HG02610 (cell line): ENCODE results near the gene IMPG1.
"Not testable (repeated sequence)": the region's sequence is repeated elsewhere in the genome, so short reads cannot be mapped to it uniquely, and the experiment has no call there.

Experiments used
- ATAC-seq: cut with Tn5 transposase; IDR thresholded peaks from one replicate; pipeline ENCODE4 v1.9.1; 2021; ENCODE audit warnings: mild to moderate bottlenecking, moderate library complexity; ENCODE audit not compliant: unreplicated experiment

The IMPG1 gene

GRCh38 chr6:75947935-75948334, 124.5 kb downstream of the IMPG1 start:
- ATAC-seq: no peak

GRCh38 chr6:75946146-75946831, 126.2 kb downstream of the IMPG1 start:
- peak; percentile 47 for ATAC-seq

GRCh38 chr6:75943381-75943780, 129.1 kb downstream of the IMPG1 start:
- no peak for ATAC-seq

GRCh38 chr6:75941509-75941908, 131.0 kb downstream of the IMPG1 start:
- ATAC-seq: no peak

- ATAC-seq: no peak
Measured at GRCh38 chr6:75940564-75940963, 131.9 kb downstream of the IMPG1 start.

- ATAC-seq: no peak
Measured at GRCh38 chr6:75937846-75938245, 134.6 kb downstream of the IMPG1 start.

- no peak for ATAC-seq
Measured at GRCh38 chr6:75936682-75937081, 135.8 kb downstream of the IMPG1 start.

- ATAC-seq: peak; percentile 6
Measured at GRCh38 chr6:75935473-75935793, 137.0 kb downstream of the IMPG1 start.

GRCh38 chr6:75934643-75935472, 137.6 kb downstream of the IMPG1 start:
- ATAC-seq: peak; percentile 68

GRCh38 chr6:75933387-75933975, 139.0 kb downstream of the IMPG1 start:
- ATAC-seq: no peak

- ATAC-seq: no peak
Measured at GRCh38 chr6:75932067-75932466, 140.4 kb downstream of the IMPG1 start.

- ATAC-seq: no peak
Measured at GRCh38 chr6:75931011-75931680, 141.3 kb downstream of the IMPG1 start.

- no peak for ATAC-seq
Measured at GRCh38 chr6:75926293-75927168, 145.9 kb downstream of the IMPG1 start.

GRCh38 chr6:75922226-75922625, 150.2 kb downstream of the IMPG1 start:
- no peak for ATAC-seq

- ATAC-seq: no peak
Measured at GRCh38 chr6:75913040-75913439, 159.4 kb downstream of the IMPG1 start.

- no peak for ATAC-seq
Measured at GRCh38 chr6:75907444-75907843, 165.0 kb downstream of the IMPG1 start.

GRCh38 chr6:75906871-75907270, 165.6 kb downstream of the IMPG1 start:
- no peak for ATAC-seq

- ATAC-seq: not testable (repeated sequence)
Measured at GRCh38 chr6:75905129-75905528, 167.3 kb downstream of the IMPG1 start.

- ATAC-seq: not testable (repeated sequence)
Measured at GRCh38 chr6:75900216-75900615, 172.2 kb downstream of the IMPG1 start.

GRCh38 chr6:75896526-75896925, 175.9 kb downstream of the IMPG1 start:
- ATAC-seq: no peak

GRCh38 chr6:75893776-75894152, 178.7 kb downstream of the IMPG1 start:
- ATAC-seq: no peak
